A549 (cell line): Measurements from ENCODE around the gene SCNM1. TPM values are rescaled to one million over a fixed set of nuclear protein-coding genes. Genes with fewer than 3 reads are reported as not detected.

ENCODE experiments used
- ATAC-seq, 2 experiments: fragments of 200-7000 bp in 1 of 2; fragments of >200 bp in 1 of 2; cut with Nextera tagmentation in 1 of 2; cut with Tn5 transposase in 1 of 2; 3 replicates each; pipeline versions ENCODE4 v1.8.0 to v1.9.1; 2018 to 2020; ENCODE audit warnings: mild to moderate bottlenecking in 1 of 2, moderate library complexity in 1 of 2
- CTCF ChIA-PET: fragments of 300-600 bp; sonication (Branson Sonifier 250); formaldehyde crosslinking; extraction: SDS; loops from one replicate; lab custom pipeline; 2021; ENCODE audit warnings: antibody characterized with exemption, inconsistent platforms; lab: Yijun Ruan, JAX
- POLR2A ChIA-PET: fragments of 350-600 bp; formaldehyde crosslinking; extraction: SDS; loops from one replicate; lab custom pipeline; 2021; ENCODE audit warnings: antibody characterized with exemption, inconsistent platforms; lab: Yijun Ruan, JAX
- DNase-seq, 2 experiments: peaks; one replicate each; pipeline versions ENCODE4 v3.0.0 to v3.0.0-alpha.2; 2011 to 2016; ENCODE audit warnings: low read depth in 1 of 2, low spot score in 1 of 2
- FAIRE-seq: peaks from 2 replicates; lab custom pipeline; 2011; peaks lifted over from hg19 to GRCh38; lab: Jason Lieb, UNC
- H3K27ac ChIP-seq, 2 experiments: fragments of >200 bp; sonication (Bioruptor Twin); formaldehyde crosslinking; 3 replicates each; pipeline ENCODE4 v1.5.1; 2016 to 2017
- H3K4me1 ChIP-seq: fragments of >200 bp; sonication (Bioruptor Twin); formaldehyde crosslinking; 3 replicates; pipeline ENCODE4 v1.6.1; 2016
- H3K4me2 ChIP-seq: fragments of >200 bp; sonication (Bioruptor Twin); formaldehyde crosslinking; 3 replicates; pipeline ENCODE4 v1.6.1; 2016
- H3K4me3 ChIP-seq: fragments of >200 bp; sonication (Bioruptor Twin); formaldehyde crosslinking; 3 replicates; pipeline ENCODE4 v1.5.1; 2016
- H3K9me3 ChIP-seq: fragments of >200 bp; sonication (Bioruptor Twin); formaldehyde crosslinking; 3 replicates; pipeline ENCODE4 v1.6.1; 2016
- BCL3 ChIP-seq: fragments of >200 bp; sonication (Bioruptor Twin); formaldehyde crosslinking; IDR thresholded peaks from 3 replicates; pipeline ENCODE4 v1.6.1; 2016
- CBX2 ChIP-seq: fragments of 200-600 bp; sonication (generic); IDR thresholded peaks from 2 replicates; pipeline ENCODE4 v1.6.1; 2016; ENCODE audit warnings: low read depth, mild to moderate bottlenecking, borderline replicate concordance
- CHD4 ChIP-seq: fragments of 200-600 bp; sonication (generic); IDR thresholded peaks from 2 replicates; pipeline ENCODE4 v1.6.1; 2016; ENCODE audit warnings: antibody characterized with exemption, mild to moderate bottlenecking, borderline replicate concordance
- CTCF ChIP-seq: fragments of >200 bp; sonication (Bioruptor Twin); formaldehyde crosslinking; IDR thresholded peaks from 3 replicates; pipeline ENCODE4 v1.5.1; 2016
- ELK1 ChIP-seq: fragments of 150-350 bp; IDR thresholded peaks from 2 replicates; pipeline ENCODE4 v1.6.1; 2014; ENCODE audit warnings: low read depth, mild to moderate bottlenecking, low read length
- EP300 ChIP-seq, 2 experiments: fragments of >200 bp; sonication (Bioruptor Twin); formaldehyde crosslinking; IDR thresholded peaks; 2 replicates in 1 of 2; 3 replicates in 1 of 2; pipeline ENCODE4 v1.6.1; 2016 to 2017
- ESRRA ChIP-seq: fragments of 150-350 bp; IDR thresholded peaks from 2 replicates; pipeline ENCODE4 v1.6.1; 2014; ENCODE audit warnings: mild to moderate bottlenecking, low read length, borderline replicate concordance
- HEYL ChIP-seq: fragments of 250-450 bp; sonication (Bioruptor Pico); IDR thresholded peaks from 2 replicates; pipeline ENCODE4 v1.8.0; 2021; ENCODE audit warnings: mild to moderate bottlenecking, moderate library complexity
- HOXB13 ChIP-seq: fragments of 250-450 bp; sonication (Bioruptor Pico); IDR thresholded peaks from 2 replicates; pipeline ENCODE4 v1.5.0; 2020; ENCODE audit warnings: low read depth, mild to moderate bottlenecking, moderate library complexity
- JUNB ChIP-seq: fragments of >200 bp; sonication (Bioruptor Twin); formaldehyde crosslinking; IDR thresholded peaks from 2 replicates; pipeline ENCODE4 v1.6.1; 2016
- MAFK ChIP-seq: fragments of 450-650 bp; IDR thresholded peaks from 2 replicates; pipeline ENCODE4 v1.6.1; 2014; ENCODE audit not compliant: partially characterized antibody
- MAX ChIP-seq: IDR thresholded peaks from 2 replicates; pipeline ENCODE4 v1.6.1; 2012
- MAZ ChIP-seq: fragments of 150-350 bp; IDR thresholded peaks from 2 replicates; pipeline ENCODE4 v1.6.1; 2014; ENCODE audit warnings: antibody characterized with exemption, low read depth, low read length, borderline replicate concordance
- NFE2L2 ChIP-seq: fragments of 150-350 bp; conservative IDR thresholded peaks from 2 replicates; pipeline ENCODE4 v1.6.1; 2014; ENCODE audit warnings: low read length
- PHF8 ChIP-seq: fragments of 200-600 bp; sonication (generic); IDR thresholded peaks from 2 replicates; pipeline ENCODE4 v1.6.1; 2016; ENCODE audit warnings: low read depth, mild to moderate bottlenecking, antibody characterized with exemption, moderate library complexity, borderline replicate concordance
- RCOR1 ChIP-seq: fragments of 150-350 bp; IDR thresholded peaks from 2 replicates; pipeline ENCODE4 v1.6.1; 2014; ENCODE audit warnings: antibody characterized with exemption, low read length, low read depth
- SMC3 ChIP-seq: fragments of >200 bp; sonication (Bioruptor Twin); formaldehyde crosslinking; IDR thresholded peaks from 3 replicates; pipeline ENCODE4 v1.6.1; 2018; ENCODE audit warnings: inconsistent platforms
- TP53 ChIP-seq: fragments of 250-450 bp; sonication (Bioruptor Pico); IDR thresholded peaks from 2 replicates; pipeline ENCODE4 v1.5.0; 2021; ENCODE audit warnings: mild to moderate bottlenecking, moderate library complexity
- ZNF302 ChIP-seq: fragments of 250-450 bp; sonication (Bioruptor Pico); IDR thresholded peaks from 2 replicates; pipeline ENCODE4 v1.9.0; 2021; ENCODE audit warnings: inconsistent platforms, mild to moderate bottlenecking, moderate library complexity
- WGBS: methylation state at CpG from one replicate; pipeline ENCODE4 v1.1.6; 2017; ENCODE audit errors: missing lambda C conversion rate; 5-methylcytosine and 5-hydroxymethylcytosine counted together
- polyA plus RNA-seq, 4 experiments: library from polyadenylated mRNA; depleted of rRNA in 3 of 4; stranded (reverse); fragments of >200 nt; fragmentation: RNase III in 1 of 4; extraction: RNeasy Plus Mini Kit Qiagen cat#74134 plus additional on column Dnase treatment in 1 of 4; gene quantifications; 2 replicates in 3 of 4; 3 replicates in 1 of 4; pipeline ENCODE4 v1.2.3, GENCODE V29; 2011 to 2017
- TF ChIP-seq, protein P1 (sequence below): IDR thresholded peaks from 2 replicates; pipeline ENCODE4 v1.6.1; 2012

SCNM1 gene
- polyA plus RNA-seq, 2 of the 4 experiments (the other 2 are of a cell fraction), result 27.9 to 30.9 TPM

DNA sequence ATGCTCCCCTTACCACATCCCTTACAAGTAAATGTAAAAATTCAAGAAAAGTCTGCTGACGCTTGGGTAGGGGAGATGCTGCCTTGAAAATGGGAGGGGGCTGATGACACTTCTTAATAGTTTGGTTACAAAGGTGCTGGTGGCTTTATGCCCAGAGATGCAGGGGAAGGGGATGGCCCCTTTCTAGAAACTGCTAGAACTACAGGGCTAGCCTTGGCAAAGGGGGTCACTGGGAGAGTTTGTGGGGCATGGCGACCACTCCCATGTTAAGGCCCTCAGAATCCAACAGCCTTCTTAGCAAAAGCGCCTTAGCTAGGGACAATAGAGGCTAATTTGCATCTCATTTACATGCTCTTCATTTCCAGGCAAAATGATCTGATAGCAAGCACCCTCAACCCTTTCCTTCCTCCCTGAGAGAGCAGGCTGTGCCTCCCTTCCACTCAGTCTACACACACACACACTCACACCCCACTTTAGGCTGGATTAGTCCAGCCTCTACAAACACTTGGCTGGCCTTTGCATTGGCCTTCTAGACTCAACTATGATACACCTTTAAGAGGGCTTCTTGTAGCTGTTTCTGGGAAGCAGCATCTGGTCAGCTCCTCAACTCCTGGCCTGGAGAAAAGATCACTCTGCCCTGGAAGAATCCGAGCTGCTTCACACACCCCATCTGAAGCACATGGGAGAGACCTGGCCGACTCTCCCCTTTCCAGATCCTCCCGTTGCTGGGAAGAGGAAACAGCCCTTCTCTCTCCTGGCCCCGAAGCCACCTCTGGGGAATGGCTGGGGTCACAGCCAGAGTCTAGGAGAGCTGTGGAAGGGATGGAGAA lies 21.3 kb upstream of the SCNM1 start:
- no peak overlapping the region for H3K4me2 ChIP-seq
- WGBS, result 85% methylated on average over 5 of the region's 7 CpGs
- peaks cover 10% of the 10 kb centered on the region; the same call in 2 of the 3 replicates for H3K4me1 ChIP-seq
- no peak overlapping the region for H3K27ac ChIP-seq
- no peaks in the 10 kb centered on the region for H3K9me3 ChIP-seq
- CTCF ChIA-PET, result interaction anchor here (1.4 to 2.1 kb wide), 4 partner anchors 10 to 58 kb away, joined by 4 to 8 read pairs (median 6); partner anchors contain the start of gene TNFAIP8L2
- TF ChIP-seq RCOR1 (no peak), TP53 (CRISPR knock-in tag) (no peak), CHD4 (no peak), MAX (no peak), HEYL (no peak), CBX2 (no peak), CTCF (no peak), MAZ (no peak), BCL3 (no peak), SMC3 (no peak), ZNF302 (no peak), MAFK (no peak), ESRRA (no peak), EP300 (IDR thresholded peaks at IDR 0.05) (no peak)
- ATAC-seq (no peak), DNase-seq (no peak), FAIRE-seq (no peak)
- H3K4me3 ChIP-seq, result no peak overlapping the region
- POLR2A ChIA-PET, result no interaction called here

- Histone ChIP-seq H3K27ac (no peak overlapping the region), H3K4me1 (peaks cover 10% of the 10 kb centered on the region; the same call in 2 of the 3 replicates), H3K9me3 (no peaks in the 10 kb centered on the region), H3K4me2 (peak overlapping the region; percentile 94), H3K4me3 (peak overlapping the region; percentile 66)
- no peak for TF ChIP-seq PHF8
- TF ChIP-seq MAZ, result no peak
- no peak for TF ChIP-seq HOXB13 (CRISPR knock-in tag)
- no peak for TF ChIP-seq JUNB
- TF ChIP-seq NFE2L2, result no peak
- TF ChIP-seq, protein P1, sequence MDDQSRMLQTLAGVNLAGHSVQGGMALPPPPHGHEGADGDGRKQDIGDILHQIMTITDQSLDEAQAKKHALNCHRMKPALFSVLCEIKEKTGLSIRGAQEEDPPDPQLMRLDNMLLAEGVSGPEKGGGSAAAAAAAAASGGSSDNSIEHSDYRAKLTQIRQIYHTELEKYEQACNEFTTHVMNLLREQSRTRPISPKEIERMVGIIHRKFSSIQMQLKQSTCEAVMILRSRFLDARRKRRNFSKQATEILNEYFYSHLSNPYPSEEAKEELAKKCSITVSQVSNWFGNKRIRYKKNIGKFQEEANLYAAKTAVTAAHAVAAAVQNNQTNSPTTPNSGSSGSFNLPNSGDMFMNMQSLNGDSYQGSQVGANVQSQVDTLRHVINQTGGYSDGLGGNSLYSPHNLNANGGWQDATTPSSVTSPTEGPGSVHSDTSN, result no peak
- TF ChIP-seq ELK1, result no peak
- DNase-seq (no peak), FAIRE-seq (no peak), ATAC-seq (no peak)
- POLR2A ChIA-PET, result no interaction called here
- 88% methylated on average over 39 of the region's 43 CpGs for WGBS
- CTCF ChIA-PET, result interaction anchor here (1.4 to 2.1 kb wide), 2 partner anchors 11 kb away, joined by 7 to 8 read pairs; partner anchors contain the start of gene TNFAIP8L2
These were observed 20.5 kb upstream of the SCNM1 start for GRCh38 chr1:151145304-151146071.
